Glomerular visceral epithelial cell (primary cell): ENCODE results near the gene COPS8.
A peak's percentile ranks its signal among the peaks of the same experiment; 100 is the strongest.

ENCODE experiments used
- DNase-seq: peaks from one replicate; pipeline ENCODE4 v3.0.0-alpha.2; 2016; ENCODE audit errors: extremely low spot score

Gene COPS8

GRCh38 chr2:237131749-237132533, 46.3 kb downstream of the COPS8 start:
- no peak for DNase-seq

- DNase-seq, result no peak
These were observed 47.1 kb downstream of the COPS8 start for GRCh38 chr2:237132799-237133198.

- DNase-seq, result no peak
These were observed 48.9 kb downstream of the COPS8 start for GRCh38 chr2:237134321-237135230.

- no peak for DNase-seq
These were observed 51.1 kb downstream of the COPS8 start for GRCh38 chr2:237136824-237137223.

GRCh38 chr2:237137626-237138323, 52.1 kb downstream of the COPS8 start:
- DNase-seq, result no peak

- DNase-seq, result no peak
These were observed 53.5 kb downstream of the COPS8 start for GRCh38 chr2:237139123-237139675.

- no peak for DNase-seq
These were observed 55.1 kb downstream of the COPS8 start for GRCh38 chr2:237140689-237141285.

GRCh38 chr2:237141571-237142051, 55.9 kb downstream of the COPS8 start:
- DNase-seq, result peak; percentile 47

- no peak for DNase-seq
These were observed 57.4 kb downstream of the COPS8 start for GRCh38 chr2:237143118-237143517.

- no peak for DNase-seq
These were observed 58.2 kb downstream of the COPS8 start for GRCh38 chr2:237143676-237144440.

GRCh38 chr2:237144516-237144915, 58.8 kb downstream of the COPS8 start:
- DNase-seq, result no peak

- DNase-seq, result no peak
These were observed 61.6 kb downstream of the COPS8 start for GRCh38 chr2:237147317-237147716.

- DNase-seq, result no peak
These were observed 62.9 kb downstream of the COPS8 start for GRCh38 chr2:237148624-237149023.

- no peak for DNase-seq
These were observed 63.7 kb downstream of the COPS8 start for GRCh38 chr2:237149425-237149824.
